ENCODE data around the gene ISLR2.
"Not testable (repeated sequence)": the region's sequence is repeated elsewhere in the genome, so short reads cannot be mapped to it uniquely, and the experiment has no call there.

Gene ISLR2

GRCh38 chr15:74155766-74156417, 25.5 kb downstream of the ISLR2 start:
- in situ Hi-C loops (cut with MboI; ENCODE audit: low sequenced_read_pairs): no loop called here

GRCh38 chr15:74156678-74157411, 26.5 kb downstream of the ISLR2 start:
- in situ Hi-C loops (cut with MboI; ENCODE audit: low sequenced_read_pairs): no loop called here

GRCh38 chr15:74157868-74158827, 27.8 kb downstream of the ISLR2 start:
- in situ Hi-C loops (cut with MboI; ENCODE audit: low sequenced_read_pairs): no loop called here

GRCh38 chr15:74158855-74159650, 28.7 kb downstream of the ISLR2 start:
- in situ Hi-C loops (cut with MboI; ENCODE audit: low sequenced_read_pairs): no loop called here

- in situ Hi-C loops (cut with MboI; ENCODE audit: low sequenced_read_pairs): no loop called here
Measured at GRCh38 chr15:74159773-74160172, 29.4 kb downstream of the ISLR2 start.

GRCh38 chr15:74160390-74160789, 30.0 kb downstream of the ISLR2 start:
- in situ Hi-C loops (cut with MboI; ENCODE audit: low sequenced_read_pairs): not testable (repeated sequence)

- in situ Hi-C loops (cut with MboI; ENCODE audit: low sequenced_read_pairs): not testable (repeated sequence)
Measured at GRCh38 chr15:74162195-74162536, 31.8 kb downstream of the ISLR2 start.

- in situ Hi-C loops (cut with MboI; ENCODE audit: low sequenced_read_pairs): no loop called here
Measured at GRCh38 chr15:74165461-74165860, 35.1 kb downstream of the ISLR2 start.

- in situ Hi-C loops (cut with MboI; ENCODE audit: low sequenced_read_pairs): no loop called here
Measured at GRCh38 chr15:74167891-74168331, 37.5 kb downstream of the ISLR2 start.

- in situ Hi-C loops (cut with MboI; ENCODE audit: low sequenced_read_pairs): no loop called here
Measured at GRCh38 chr15:74168711-74169126, 38.3 kb downstream of the ISLR2 start.

- in situ Hi-C loops (cut with MboI; ENCODE audit: low sequenced_read_pairs): no loop called here
Measured at GRCh38 chr15:74170071-74170844, 39.9 kb downstream of the ISLR2 start.

- in situ Hi-C loops (cut with MboI; ENCODE audit: low sequenced_read_pairs): no loop called here
Measured at GRCh38 chr15:74170875-74171578, 40.6 kb downstream of the ISLR2 start.

GRCh38 chr15:74171965-74172541, 41.7 kb downstream of the ISLR2 start:
- in situ Hi-C loops (cut with MboI; ENCODE audit: low sequenced_read_pairs): no loop called here

GRCh38 chr15:74172701-74173379, 42.5 kb downstream of the ISLR2 start:
- in situ Hi-C loops (cut with MboI; ENCODE audit: low sequenced_read_pairs): no loop called here

- in situ Hi-C loops (cut with MboI; ENCODE audit: low sequenced_read_pairs): no loop called here
Measured at GRCh38 chr15:74173380-74174218, 43.2 kb downstream of the ISLR2 start, which contains the start of gene ISLR. Gene ISLR, plus strand, starts transcription at chr15:74173710. Its CDS starts 1,149 bp downstream, at chr15:74174859.

GRCh38 chr15:74174219-74174957, 44.0 kb downstream of the ISLR2 start:
- in situ Hi-C loops (cut with MboI; ENCODE audit: low sequenced_read_pairs): no loop called here

GRCh38 chr15:74174958-74175253, 44.5 kb downstream of the ISLR2 start:
- in situ Hi-C loops (cut with MboI; ENCODE audit: low sequenced_read_pairs): no loop called here

All from HL-60/S4 (cell line).